NCI-H510A treated with DMSO at 0.1 percent for 48 hours (cell line): ENCODE data around the gene CCDC85C.

Source experiments
- DNase-seq: peaks from one replicate; lab custom pipeline; 2025; lab: John Stamatoyannopoulos, UW

CCDC85C gene

DNA sequence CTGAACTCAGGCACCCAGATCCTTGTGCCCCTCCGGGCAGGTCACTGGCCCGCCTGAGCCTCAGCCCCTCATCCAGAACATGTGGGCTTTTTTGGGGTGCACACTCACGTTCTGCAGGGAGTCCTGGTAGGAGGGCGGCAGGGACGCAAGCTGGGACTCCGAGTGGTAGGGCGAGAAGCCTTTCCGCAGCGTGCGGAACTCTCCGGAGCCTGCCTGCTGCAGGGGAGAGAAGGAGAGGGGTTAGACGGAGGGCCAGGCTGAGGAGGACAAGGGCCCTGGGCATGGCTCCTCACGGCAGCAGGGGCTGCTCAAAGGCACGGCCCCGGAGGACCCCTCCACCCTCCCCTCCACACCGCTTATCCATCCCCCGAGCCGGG is 82.0 kb downstream of the CCDC85C start:
- DNase-seq: no peak

DNA sequence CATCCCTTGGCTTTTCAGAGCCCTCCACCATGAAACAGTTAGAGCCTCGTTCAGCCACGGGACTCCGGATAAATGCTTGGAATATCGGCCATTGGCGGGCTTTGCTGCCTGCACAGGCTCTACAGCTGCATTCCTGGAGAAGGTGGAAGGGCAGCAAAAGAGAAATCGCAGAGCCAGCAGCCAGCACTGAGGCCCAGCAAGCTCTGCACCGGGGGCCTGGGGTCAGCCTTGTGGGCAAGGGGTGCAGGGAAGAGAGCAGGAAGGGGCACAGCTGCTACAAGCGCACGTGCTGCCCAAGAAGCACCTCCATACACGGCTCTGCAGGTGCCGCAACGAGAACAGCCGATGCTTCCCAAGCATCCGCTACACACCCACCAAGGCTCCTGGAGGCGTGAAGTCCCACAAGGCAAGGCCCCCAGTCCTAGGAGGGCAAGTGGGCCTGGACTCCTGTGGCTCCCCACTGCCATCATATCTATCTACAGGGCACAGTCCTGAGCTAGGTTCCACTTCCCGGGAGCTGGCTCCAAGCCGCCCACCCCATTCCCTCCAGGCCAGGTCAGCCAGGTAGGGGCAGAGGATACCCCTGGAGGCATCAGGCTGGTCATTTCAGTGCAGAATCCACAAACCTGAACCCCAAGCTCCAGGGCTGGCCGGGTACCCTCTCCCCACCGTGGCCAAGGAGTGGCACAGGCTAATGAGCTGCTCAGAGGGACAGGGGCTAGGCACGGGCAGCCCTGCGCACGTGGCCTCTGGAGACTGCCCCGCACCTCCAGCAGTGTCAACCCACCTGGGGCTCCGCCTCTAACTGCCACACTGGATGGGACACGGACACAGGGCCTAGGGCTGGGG is 82.6 kb downstream of the CCDC85C start:
- no peak for DNase-seq

DNA sequence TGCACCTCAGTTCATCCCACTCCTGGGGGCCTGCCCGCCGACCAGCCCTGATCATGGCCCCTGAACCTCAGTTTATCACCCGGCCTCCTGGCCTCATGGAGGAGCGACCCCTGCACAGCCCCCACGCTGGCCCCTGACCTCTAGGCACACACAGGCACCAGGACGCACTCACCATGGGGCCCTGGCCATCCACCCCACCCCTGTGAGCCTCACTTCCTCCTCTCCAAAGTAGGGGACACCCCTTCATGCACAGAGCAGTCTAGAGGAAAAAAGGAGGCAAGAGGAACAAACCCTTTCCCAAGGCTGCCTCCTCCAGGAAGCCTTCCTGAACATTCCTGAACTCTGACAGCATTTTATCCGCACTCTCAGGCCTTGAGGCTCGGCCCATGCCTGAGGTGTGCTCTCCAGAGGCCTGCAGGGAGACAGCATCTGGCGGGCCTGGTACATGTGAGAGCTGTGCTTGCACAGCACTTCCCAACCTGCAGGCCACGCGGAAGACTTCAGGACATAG is 83.4 kb downstream of the CCDC85C start:
- DNase-seq: no peak

DNA sequence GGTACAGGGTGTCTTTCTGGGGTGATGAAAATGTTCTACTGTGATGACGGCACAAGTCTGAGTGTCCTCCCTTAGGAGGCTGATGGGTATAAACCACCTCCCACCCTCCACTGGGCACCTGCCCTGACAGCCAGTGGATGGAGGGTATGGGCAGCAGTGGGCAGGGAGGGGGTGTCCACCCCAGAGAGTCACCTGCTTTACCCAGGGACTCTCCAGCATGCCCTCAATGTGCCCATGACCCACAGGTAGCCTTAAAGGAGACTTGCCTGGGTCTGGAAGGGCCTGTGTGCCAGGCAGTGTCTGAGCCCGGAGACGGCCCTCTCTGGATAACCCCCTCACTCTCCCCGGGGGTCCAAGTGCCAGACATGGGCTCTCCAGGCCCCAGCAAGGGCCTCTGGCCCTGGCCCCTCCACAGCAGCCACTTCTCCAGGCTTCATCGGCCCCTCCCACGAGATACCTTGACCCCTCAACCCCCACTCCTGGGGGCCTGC is 84.0 kb downstream of the CCDC85C start:
- DNase-seq: no peak

DNA sequence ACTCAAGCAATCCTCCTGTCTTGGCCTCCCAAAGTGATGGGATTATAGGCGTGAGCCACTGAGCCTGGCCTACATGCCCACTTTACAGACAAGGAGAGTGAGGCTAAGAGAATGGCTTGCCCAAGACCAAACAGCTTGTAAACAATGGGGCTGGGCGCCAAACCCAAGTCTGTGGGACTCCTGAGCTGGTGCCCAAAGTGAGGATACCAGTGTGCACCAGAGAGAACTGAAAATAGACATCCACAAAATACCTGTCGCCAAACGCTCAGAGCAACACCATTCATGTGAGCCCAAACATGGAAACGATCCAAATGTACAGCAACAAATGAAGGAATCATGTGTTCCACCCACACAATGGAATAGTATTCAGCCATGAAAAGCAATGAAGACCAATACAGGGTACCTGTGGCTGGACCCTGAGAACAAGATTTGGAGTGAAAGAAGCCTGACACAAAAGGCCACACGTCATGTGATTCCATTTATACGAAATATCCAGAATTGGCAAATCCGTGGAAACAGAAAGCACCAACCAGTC is 84.6 kb downstream of the CCDC85C start:
- no peak for DNase-seq

DNA sequence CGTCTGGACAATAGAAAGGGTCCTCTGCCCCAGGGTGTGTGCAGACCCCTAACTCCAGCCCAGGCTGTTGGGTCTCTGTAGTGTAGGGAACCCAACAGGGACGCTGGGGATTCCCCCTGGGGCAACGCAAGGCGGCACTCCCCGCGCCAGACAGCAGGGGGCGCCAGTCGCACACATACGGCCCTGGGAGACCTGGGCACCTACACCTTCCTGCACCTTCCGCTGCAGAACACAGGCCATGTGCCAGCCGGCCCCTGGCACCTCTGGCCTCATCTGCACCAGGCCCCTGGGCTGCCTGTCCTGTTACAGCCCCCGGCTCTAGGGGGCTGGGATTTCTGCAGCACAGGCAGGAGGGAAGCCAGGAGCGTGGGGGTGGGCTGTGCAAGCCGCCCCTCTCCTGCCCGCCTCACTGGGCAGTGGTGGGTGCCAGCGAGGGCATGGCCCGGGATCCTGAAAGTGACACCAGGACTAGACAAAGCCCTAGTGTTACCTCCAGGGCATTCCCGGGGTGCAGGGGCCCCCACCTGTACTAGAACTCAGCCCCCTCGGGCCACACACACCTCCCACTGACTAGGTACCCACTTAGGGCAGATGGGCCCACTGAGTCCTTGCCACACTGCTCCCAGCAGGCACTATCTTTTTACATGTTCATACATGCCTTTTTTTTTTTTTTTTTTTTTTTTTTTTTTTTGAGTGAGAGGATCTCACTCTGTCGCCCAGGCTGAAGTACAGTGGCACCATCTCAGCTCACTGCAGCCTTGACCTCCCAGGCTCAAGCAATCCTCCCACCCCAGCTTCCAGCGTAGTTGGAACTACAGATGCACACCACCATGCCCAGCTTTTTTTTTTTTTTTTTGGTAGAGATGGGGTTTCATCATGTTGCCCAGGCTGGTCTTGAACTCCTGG is 85.3 kb downstream of the CCDC85C start:
- peak; percentile 49 for DNase-seq

DNA sequence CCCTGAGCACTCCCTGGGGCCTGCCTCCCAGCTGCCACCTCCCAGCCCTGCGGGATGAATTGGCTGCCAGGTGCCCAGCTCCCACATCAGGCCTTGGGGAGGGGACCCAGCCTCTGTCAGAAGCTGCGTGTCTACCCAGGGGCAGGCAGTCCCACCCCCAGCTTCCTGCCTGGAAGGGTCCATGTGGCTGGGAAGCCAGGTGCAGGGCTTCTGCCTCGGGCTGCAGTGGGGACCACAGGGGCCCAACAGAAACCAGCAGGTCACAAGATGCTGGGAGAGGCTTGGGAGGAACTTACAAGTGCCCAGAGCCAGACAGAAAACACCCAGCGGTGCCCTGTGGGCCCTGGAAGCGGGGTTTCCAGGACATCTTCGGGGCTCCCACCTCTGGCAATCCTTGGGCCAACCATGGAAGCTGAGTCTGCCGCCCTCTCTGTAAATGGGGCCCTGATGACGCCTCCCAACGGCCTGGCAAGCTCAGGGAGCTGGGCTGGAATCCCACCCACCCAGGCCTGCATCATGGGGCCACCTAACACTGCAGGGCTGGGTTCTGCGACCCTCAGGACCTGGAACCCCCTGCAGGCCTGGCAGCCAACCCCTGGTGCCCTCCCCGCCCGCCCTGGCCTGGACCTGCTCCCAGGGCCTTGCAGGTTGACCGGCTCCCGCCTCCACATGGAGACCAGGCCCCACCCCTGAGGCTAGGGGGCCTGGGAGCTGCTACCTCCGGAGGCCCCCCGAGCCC is 86.2 kb downstream of the CCDC85C start:
- DNase-seq: no peak

DNA sequence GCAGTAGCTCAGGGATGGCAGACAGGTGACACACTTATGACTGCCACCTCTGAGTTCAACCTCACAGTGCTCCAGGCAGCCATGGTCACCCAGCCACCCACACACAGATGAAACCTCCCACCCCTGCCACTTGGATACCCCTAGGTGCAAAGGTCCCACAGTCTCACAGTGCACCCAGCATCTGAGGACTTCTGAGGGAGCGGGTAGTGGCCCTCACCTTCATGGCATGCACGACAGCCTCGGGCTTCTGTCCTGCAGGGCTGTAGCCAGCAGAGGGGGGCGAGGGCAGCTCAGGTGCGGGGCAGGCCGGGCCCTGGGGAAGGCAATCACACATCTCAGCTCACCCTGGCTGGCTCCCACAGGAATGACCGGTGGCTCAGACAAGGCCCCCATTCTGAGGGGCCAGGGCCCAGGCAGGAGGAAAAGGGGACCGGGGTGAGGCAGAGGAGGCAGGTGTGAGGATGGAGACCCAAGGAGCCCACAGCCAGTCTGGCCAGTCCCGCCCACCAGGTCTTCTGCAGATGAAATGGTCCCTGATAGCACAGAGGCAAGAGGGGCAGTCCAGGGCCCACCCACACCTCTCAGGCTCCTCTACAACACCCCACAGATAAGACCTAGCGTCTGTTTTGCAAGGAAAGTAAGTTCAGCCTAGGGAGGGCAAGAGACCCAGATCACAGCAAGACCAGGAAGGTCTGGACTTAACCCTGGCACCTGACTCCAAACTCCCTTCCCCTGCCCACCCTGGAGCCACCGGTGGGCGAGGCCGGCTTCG is 87.0 kb downstream of the CCDC85C start:
- no peak for DNase-seq

DNA sequence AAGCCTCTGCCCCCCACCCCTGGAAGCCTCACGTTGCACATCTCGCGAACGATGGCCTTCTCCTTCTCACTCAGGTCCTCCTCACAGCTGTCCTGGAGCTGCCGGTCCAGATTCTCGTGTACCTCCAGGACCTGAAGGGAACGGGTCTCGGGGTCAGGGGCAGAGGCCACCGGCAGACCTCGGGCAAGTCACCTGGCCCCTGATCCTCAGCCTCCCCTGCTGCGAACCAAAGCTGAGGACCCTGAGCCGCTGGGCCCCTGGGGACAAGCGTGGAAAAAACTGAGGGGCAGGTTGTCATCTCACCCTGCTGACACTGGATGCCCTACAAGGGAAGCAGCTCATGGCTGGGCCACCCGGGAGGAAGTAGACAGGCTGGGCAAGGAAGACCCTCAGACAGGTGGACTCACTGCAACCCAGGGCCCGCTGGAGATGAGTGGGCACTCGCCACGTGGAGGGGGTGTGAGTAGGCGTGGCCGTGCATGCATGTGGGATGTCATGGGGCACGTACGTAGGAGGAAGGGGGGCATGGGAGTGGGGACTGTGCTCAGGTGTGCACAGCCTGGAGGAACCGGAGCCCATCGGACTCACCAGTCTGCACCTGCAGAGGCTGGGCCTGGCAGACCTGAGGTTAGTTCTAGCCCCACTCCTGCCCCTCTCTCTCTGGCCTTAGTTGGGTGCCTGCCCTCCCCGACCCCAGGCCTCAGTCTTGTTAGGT is 87.7 kb downstream of the CCDC85C start:
- DNase-seq: no peak

DNA sequence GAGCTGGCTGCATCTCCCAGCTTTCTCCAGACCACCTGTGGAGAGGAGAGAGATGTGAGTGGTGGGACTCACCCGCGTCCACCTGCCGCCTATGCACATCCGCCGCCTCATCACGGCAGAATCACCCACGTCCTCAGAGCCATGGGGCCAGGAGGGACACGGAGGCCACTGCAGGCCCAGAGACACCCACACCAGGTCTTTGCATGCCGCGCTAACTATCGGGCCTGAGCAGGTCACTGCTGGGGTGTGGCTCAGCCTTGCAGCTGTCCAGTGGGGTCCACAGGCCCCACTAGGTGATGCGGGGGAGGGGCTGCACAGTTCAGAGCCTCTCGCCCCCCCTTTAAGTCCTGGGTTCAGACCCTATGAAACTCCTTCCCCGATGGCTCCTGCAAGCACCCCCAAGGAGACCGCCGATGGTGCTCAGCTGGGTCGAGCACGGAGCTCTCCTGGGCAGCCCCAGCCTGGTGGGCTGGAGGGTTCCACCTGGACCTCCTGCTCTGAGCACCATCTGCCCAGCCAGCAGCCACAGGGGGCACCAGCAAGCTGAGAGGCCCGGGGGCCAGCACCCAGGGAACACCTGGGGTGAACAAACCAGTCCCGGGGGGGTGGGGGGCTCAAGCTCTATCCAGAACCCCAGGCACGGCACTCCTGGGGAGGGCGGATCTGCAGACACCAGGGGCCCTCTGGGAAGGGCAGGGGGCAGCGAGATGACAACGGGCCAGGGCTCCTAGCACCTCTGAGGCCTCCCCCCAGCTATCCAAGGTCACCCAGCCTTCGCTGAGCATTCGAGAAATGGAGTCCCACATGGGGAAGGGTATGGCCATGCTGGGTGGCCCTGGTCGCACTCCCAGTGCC is 88.5 kb downstream of the CCDC85C start:
- no peak for DNase-seq

DNA sequence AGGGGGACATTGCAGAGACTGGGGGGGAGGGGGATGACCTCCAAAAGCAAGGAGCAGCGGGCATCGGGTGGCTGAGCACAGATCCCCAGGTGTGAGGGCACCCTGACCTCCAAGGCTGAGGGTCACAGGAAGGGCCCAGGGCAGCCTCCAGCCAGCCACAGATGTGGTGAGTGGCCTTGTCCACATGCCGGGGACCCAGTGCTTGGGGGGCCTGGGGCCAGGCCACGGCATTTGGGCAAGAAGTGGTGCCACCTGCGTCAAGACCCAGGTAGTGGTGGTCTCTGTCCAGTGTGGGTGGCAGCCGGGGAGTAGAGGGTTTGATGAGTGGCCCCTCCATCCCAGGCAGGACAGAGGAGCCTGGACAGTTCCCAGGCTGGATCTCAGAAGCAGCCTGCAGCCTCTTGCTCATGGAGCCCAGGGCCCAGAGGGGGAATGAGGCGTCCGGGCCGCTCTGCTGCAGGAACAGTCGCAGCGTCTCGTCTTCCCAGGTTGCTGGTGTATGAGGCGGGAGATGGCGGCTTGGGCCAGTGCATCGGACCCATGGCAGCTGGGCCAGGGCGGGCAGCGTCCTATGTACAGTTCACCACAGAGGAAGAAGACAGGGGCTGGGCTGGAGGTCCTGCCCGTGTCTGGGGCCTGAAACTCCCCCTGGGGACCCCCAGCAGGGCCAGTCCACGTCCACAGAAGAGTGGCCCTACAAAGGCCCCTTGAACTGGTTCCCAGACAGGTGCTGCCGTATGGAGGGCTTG is 89.3 kb downstream of the CCDC85C start:
- no peak for DNase-seq

DNA sequence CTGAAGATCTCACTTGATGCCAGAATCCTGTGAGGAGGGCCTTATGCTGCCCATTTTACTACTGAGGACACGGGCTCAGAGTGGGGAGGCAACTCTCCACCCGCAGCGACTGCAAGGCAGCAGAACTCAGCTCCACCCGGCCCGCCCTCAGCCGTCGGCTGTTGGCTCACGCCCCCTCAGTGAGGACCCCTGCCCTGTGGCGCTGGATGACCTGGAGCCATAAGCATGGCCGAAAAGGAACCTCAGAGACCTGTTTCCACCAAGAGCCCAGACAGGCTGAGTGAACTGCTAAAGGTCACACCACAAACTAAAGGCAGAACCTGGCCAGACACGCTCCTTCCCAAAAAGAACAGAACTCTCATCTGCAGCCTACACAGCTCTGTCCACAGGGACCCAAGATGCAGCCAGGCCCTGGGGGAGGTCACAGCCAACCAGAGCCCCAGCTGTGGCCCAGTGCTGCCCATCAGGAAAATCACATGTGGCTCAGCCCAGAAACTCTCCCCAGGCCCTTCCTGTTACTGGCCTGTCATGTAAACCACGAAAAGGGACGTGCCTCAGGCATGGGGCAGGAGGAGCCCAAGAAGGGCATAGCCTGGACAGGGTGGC is 90.0 kb downstream of the CCDC85C start:
- DNase-seq: no peak

DNA sequence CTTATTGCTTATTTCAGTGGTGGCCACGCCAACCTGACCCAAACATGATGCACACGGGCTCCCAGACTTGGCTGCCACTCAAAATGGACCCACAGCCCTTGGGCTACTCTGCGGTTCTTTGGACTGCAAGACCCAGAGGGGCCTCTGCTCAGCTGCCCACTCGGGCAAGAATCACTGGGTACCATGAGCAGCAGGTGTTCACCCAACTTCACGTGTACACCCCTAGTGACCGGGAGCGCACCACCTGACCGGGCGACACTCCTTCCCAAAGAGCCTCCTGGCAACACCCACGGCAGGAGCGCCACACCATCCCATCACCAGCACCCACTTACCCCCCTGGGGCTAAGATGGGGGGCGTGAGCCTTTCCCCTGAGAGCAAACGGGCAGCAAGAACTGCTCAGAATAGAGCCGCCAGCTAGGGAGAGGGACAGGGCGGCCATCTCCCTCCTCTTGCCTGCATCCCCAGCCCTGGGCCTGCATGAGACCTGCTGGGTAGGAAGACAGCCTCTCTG is 90.8 kb downstream of the CCDC85C start:
- no peak for DNase-seq

DNA sequence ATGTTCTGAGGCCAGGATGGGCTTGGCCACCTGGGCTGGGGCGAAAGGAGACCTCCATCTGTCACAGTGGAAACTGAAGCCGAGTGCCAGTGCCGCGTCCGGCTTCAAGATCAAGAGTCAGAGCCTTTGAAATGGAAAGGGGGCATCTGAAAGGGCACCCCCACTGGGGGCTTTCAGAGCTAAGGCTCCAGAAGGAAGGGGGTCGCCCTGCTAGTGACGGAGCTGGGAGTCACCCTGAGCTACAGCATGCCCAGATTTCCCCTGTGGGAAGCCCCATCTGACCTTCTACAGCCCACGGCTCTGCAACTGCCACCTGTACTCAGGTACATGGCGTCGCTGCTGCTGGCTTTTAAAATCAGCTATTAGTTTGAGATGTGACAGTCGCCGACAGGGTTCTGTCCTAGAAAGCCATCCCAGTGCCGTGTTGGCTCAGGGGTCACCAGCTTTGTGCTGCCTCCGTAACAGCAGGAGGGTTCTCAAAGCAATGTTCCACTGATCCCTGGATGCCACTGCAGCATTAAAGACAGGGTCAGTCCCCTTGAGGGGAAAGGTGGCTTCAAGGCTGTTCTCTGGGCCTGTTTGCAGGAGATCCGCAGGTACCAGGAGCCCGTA is 91.3 kb downstream of the CCDC85C start:
- no peak for DNase-seq

DNA sequence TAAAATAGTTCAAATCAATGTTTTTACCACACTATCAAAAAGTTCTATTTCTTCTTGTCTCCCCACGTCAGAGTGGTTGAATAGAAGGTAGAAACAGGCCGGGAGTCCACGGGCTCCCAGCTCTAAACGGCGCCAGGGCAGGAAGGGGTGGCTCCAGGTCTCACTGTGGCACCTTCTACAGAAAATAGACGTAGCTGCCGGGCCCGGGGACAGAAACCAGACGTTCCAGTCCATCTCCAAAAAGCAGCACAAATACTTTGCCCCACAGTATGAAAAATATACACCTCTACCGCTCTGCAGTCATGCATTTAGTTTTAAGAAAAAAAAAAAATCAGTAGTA is 91.9 kb downstream of the CCDC85C start:
- DNase-seq: no peak

DNA sequence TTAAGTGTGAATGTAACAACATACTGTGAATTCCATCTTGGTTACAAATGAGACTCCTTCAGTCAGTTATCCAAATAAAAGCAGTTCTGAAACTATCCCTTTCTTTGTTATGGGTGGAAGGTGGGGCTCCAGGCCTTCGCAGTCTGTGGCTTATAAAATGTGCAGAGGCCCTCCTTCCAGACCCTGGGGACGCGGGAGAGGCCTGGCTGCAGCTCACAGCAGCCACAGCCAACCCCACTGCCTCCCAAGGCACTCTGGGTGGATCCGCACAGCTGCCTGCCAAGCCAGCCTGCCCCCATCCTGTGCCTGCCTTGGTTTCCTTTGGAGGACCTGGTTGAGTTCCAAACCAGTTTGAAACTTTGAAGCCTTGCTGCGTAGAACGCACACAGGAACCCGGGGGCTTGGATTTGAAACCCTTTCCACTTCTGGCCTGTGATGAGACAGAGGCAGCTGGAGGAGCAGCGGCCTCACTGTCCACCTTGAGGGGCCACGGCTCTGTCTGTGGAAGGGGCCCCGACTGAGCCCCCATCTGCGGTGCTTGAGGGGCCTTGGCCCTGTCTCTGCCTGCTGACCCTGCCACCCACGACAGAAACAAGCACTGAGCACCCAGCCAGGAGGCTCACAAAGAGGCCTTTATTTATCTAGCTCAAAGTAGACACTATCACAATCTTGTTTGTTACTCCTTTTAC is 92.4 kb downstream of the CCDC85C start:
- no peak for DNase-seq

DNA sequence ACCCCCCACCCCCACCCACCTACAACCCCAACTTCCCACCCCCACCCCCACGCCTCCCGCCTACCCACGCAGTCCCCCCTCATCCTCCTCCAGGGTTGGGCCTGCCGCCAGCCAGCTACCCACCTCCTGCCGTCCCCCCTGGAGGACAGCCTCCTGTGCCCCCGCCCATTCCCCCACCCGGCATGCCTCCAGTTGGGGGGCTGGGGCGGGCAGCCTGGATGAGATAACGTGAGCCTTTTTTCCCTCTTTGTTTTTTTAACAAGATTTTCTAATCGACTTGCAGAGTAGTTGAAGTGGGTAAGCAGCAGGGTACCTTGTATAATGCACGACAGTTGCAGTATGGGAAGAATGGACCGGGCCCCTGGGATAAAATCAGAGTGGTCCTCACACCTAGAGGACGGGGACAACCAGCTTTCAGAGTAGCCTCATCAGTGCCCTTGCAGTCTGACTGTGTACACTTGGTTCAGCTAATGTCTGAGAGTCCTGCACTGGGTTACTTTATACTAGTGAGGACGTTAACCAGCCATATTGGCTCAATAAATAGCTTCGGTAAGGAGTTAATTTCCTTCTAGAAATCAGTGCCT is 93.4 kb downstream of the CCDC85C start:
- DNase-seq: no peak
